H9 (cell line): Measurements from ENCODE around the gene UST. TPM values are rescaled to one million over a fixed set of nuclear protein-coding genes. Genes with fewer than 3 reads are reported as not detected.
A peak's percentile ranks its signal among the peaks of the same experiment; 100 is the strongest.

ENCODE experiments used
- DNase-seq: peaks from one replicate; pipeline ENCODE4 v3.0.0-alpha.2; 2017
- H2AFZ ChIP-seq: one replicate; pipeline ENCODE4 v1.6.1; 2013; ENCODE audit warnings: mild to moderate bottlenecking, low read length, control low read depth, moderate library complexity
- H2AK5ac ChIP-seq: 2 replicates; pipeline ENCODE4 v1.6.1; 2013; ENCODE audit warnings: low read length, control low read depth, mixed read lengths; ENCODE audit not compliant: insufficient read length
- H2BK120ac ChIP-seq: one replicate; pipeline ENCODE4 v1.6.1; 2013; ENCODE audit warnings: low read depth, mild to moderate bottlenecking, low read length, control low read depth, inconsistent platforms; ENCODE audit not compliant: poor library complexity, severe bottlenecking
- H2BK12ac ChIP-seq: 2 replicates; pipeline ENCODE4 v1.6.1; 2013; ENCODE audit warnings: low read length, control low read depth, mixed read lengths, low read depth; ENCODE audit not compliant: insufficient read length
- H2BK15ac ChIP-seq: 2 replicates; pipeline ENCODE4 v1.6.1; 2013; ENCODE audit warnings: low read depth, low read length, control low read depth
- H2BK20ac ChIP-seq: one replicate; pipeline ENCODE4 v1.6.1; 2013; ENCODE audit warnings: low read depth, mild to moderate bottlenecking, low read length, control low read depth, inconsistent platforms; ENCODE audit not compliant: poor library complexity, severe bottlenecking
- H2BK5ac ChIP-seq: 2 replicates; pipeline ENCODE4 v1.6.1; 2013; ENCODE audit warnings: low read length, control low read depth, mixed read lengths; ENCODE audit not compliant: insufficient read length
- H3K14ac ChIP-seq: 2 replicates; pipeline ENCODE4 v1.6.1; 2013; ENCODE audit warnings: low read length, control low read depth; ENCODE audit not compliant: insufficient read depth
- H3K18ac ChIP-seq: 2 replicates; pipeline ENCODE4 v1.6.1; 2013; ENCODE audit warnings: low read depth, mild to moderate bottlenecking, mixed read lengths, low read length, control low read depth; ENCODE audit not compliant: insufficient read length
- H3K23ac ChIP-seq: 2 replicates; pipeline ENCODE4 v1.6.1; 2013; ENCODE audit warnings: low read length, control low read depth, mixed read lengths, low read depth; ENCODE audit not compliant: insufficient read length
- H3K23me2 ChIP-seq: 2 replicates; pipeline ENCODE4 v1.6.1; 2013; ENCODE audit warnings: low read depth, mild to moderate bottlenecking, mixed read lengths, low read length, control low read depth; ENCODE audit not compliant: insufficient read length, poor library complexity, severe bottlenecking
- H3K27ac ChIP-seq: 2 replicates; pipeline ENCODE4 v1.5.1; 2013; ENCODE audit warnings: low read length, control low read depth, mixed read lengths, low read depth; ENCODE audit not compliant: insufficient read length
- H3K27me3 ChIP-seq: 2 replicates; pipeline ENCODE4 v1.6.1; 2013; ENCODE audit warnings: low read length, control low read depth, inconsistent platforms; ENCODE audit not compliant: insufficient read depth
- H3K4ac ChIP-seq: 2 replicates; pipeline ENCODE4 v1.6.1; 2013; ENCODE audit warnings: low read depth, mild to moderate bottlenecking, control low read depth, inconsistent platforms, low read length, moderate library complexity
- H3K4me1 ChIP-seq: 2 replicates; pipeline ENCODE4 v1.6.1; 2013; ENCODE audit warnings: low read length, control low read depth, inconsistent platforms; ENCODE audit not compliant: insufficient read depth
- H3K4me2 ChIP-seq: 2 replicates; pipeline ENCODE4 v1.6.1; 2013; ENCODE audit warnings: low read length, control low read depth, mixed read lengths; ENCODE audit not compliant: insufficient read length, insufficient read depth
- H3K56ac ChIP-seq: 2 replicates; pipeline ENCODE4 v1.6.1; 2013; ENCODE audit warnings: low read depth, mild to moderate bottlenecking, mixed read lengths, low read length, control low read depth; ENCODE audit not compliant: insufficient read length
- H3K79me1 ChIP-seq: 2 replicates; pipeline ENCODE4 v1.6.1; 2013; ENCODE audit warnings: low read depth, mild to moderate bottlenecking, moderate library complexity, low read length, control low read depth, inconsistent platforms; ENCODE audit not compliant: insufficient read depth, poor library complexity, severe bottlenecking
- H3K79me2 ChIP-seq: 2 replicates; pipeline ENCODE4 v1.6.1; 2013; ENCODE audit warnings: low read length, control low read depth, inconsistent platforms; ENCODE audit not compliant: insufficient read depth
- H3K9ac ChIP-seq: 2 replicates; pipeline ENCODE4 v1.6.1; 2013; ENCODE audit warnings: low read length, control low read depth, mixed read lengths; ENCODE audit not compliant: insufficient read length; ENCODE audit errors: extremely low read depth
- H3K9me3 ChIP-seq: one replicate; pipeline ENCODE4 v1.6.1; 2013; ENCODE audit warnings: low read depth, low read length, inconsistent platforms; ENCODE audit not compliant: control insufficient read depth
- H3T11ph ChIP-seq: one replicate; pipeline ENCODE4 v1.6.1; 2013; ENCODE audit warnings: mild to moderate bottlenecking, low read length, control low read depth, inconsistent platforms
- H4K20me1 ChIP-seq: one replicate; pipeline ENCODE4 v1.6.1; 2013; ENCODE audit not compliant: control insufficient read depth, insufficient read length, insufficient read depth
- H4K5ac ChIP-seq: 2 replicates; pipeline ENCODE4 v1.6.1; 2013; ENCODE audit warnings: low read depth, mild to moderate bottlenecking, mixed read lengths, low read length, control low read depth; ENCODE audit not compliant: insufficient read length
- H4K8ac ChIP-seq: replicated peaks from 2 replicates; pipeline ENCODE4 v1.6.1; 2013; ENCODE audit warnings: low read length, control low read depth, mixed read lengths, low read depth; ENCODE audit not compliant: insufficient read length
- H4K91ac ChIP-seq: 2 replicates; pipeline ENCODE4 v1.6.1; 2013; ENCODE audit warnings: low read depth, mild to moderate bottlenecking, moderate library complexity, mixed read lengths, low read length, control low read depth; ENCODE audit not compliant: insufficient read length
- H3K27ac Mint-ChIP-seq, 3 experiments: 2 replicates in 2 of 3; 3 replicates in 1 of 3; pipeline ENCODE4 v1.8.0; 2020 to 2021; ENCODE audit warnings: mixed read lengths in 3 of 3, mild to moderate bottlenecking in 1 of 3, moderate library complexity in 1 of 3
- H3K27me3 Mint-ChIP-seq: 2 replicates; pipeline ENCODE4 v1.8.0; 2021; ENCODE audit warnings: low read depth, mild to moderate bottlenecking, moderate library complexity, mixed read lengths
- H3K36me3 Mint-ChIP-seq, 3 experiments: 2 replicates in 2 of 3; 3 replicates in 1 of 3; pipeline ENCODE4 v1.8.0; 2020 to 2021; ENCODE audit warnings: low read depth in 3 of 3, mixed read lengths in 3 of 3; ENCODE audit not compliant: insufficient read depth in 1 of 3
- H3K4me1 Mint-ChIP-seq, 2 experiments: 2 replicates each; pipeline ENCODE4 v1.8.0; 2020; ENCODE audit warnings: mixed read lengths in 2 of 2
- H3K4me3 Mint-ChIP-seq, 2 experiments: 2 replicates in 1 of 2; 3 replicates in 1 of 2; pipeline ENCODE4 v1.8.0; 2020 to 2021; ENCODE audit warnings: mild to moderate bottlenecking in 2 of 2, mixed read lengths in 2 of 2, moderate library complexity in 1 of 2
- H3K9me3 Mint-ChIP-seq, 2 experiments: 2 replicates in 1 of 2; 3 replicates in 1 of 2; pipeline ENCODE4 v1.8.0; 2020; ENCODE audit warnings: mild to moderate bottlenecking in 2 of 2, mixed read lengths in 2 of 2, moderate library complexity in 1 of 2
- WGBS: extraction: QIAGEN DNeasy Blood & Tissue Kit; methylation state at CpG from one replicate; pipeline ENCODE4 v1.1.7; 2013; ENCODE audit warnings: missing lambda C conversion rate, low lambda C conversion rate, mixed read lengths; ENCODE audit not compliant: insufficient read length; ENCODE audit errors: extremely low coverage; 5-methylcytosine and 5-hydroxymethylcytosine counted together
- total RNA-seq: library from RNA; stranded (reverse); gene quantifications from 2 replicates; pipeline ENCODE4 v1.2.1, GENCODE V29; 2021
- TF ChIP-seq, protein P1 (sequence below): fragments of 200-600 bp; sonication (generic); conservative IDR thresholded peaks from 3 replicates; pipeline ENCODE4 v1.8.0; 2021; ENCODE audit warnings: antibody characterized with exemption, mild to moderate bottlenecking

UST gene
- total RNA-seq, 1 experiment from 2014 or later, result 14.4 TPM

DNA sequence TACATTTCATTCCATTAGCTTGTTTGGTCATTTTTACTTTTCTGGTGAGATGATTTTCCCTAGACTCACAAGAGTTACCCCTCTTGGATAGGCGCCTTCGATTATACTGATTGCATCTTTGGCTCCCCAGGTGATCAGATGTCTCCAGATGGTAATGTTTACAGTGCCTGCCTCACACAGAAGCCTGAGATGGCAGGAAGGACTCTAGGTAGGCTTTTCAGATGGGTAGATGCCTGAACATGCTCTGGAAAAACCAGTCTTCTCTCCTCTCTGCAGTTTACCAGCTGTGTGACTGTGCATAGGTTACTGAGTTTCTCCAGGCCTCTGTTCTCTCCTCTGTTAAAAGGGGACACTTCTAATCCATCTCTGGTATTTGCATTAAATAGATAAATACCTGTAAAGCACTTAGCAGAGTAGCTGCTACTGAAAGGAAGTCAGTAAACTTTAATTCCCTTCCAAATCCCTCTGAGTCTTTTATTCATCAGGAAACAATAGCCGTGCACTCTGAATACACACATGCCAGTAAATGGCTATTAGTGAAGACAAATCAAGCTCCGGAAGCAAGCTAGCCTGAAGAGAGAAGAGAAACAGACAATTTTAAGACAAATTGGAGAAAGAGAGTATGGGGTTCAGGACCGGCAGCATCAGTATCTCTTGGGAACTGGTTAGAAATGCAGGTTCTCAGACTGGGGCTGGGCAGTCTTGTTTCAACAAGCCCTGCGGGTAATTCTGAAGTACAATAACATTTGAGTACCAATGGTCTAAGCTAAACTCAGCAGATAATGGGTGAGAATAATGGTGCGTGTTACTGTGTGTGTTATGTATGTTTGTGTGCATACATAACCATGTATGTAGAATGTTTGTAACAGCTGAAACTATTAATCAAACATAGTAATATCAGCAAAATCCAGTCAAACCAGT lies 139.4 kb downstream of the UST start:
- no CpG with 5 or more reads among the region's 7 CpGs for WGBS
- DNase-seq, result no peak
- Histone ChIP-seq H2BK20ac (no peak overlapping the region), H3K18ac (no peak overlapping the region), H2BK15ac (no peak overlapping the region), H3K4ac (no peak overlapping the region), H4K20me1 (no peaks in the 10 kb centered on the region), H4K91ac (no peak overlapping the region), H3K56ac (no peak overlapping the region), H3K79me1 (peaks cover 7% of the 10 kb centered on the region), H3K4me2 (no peak overlapping the region), H3K9ac (peak overlapping the region; percentile 21), H3K4me1 (peaks cover 8% of the 10 kb centered on the region; the same call in 1 of the 2 replicates), H4K5ac (no peak overlapping the region), H2AFZ (no peak overlapping the region), H2BK5ac (no peak overlapping the region), H3K27me3 (no peaks in the 10 kb centered on the region), H4K8ac (no peak overlapping the region), H3T11ph (no peak overlapping the region), H2BK12ac (no peak overlapping the region), H2AK5ac (no peak overlapping the region), H2BK120ac (no peak overlapping the region), H3K79me2 (peaks cover under 1% of the 10 kb centered on the region; the same call in 1 of the 2 replicates), H3K23ac (no peak overlapping the region), H3K14ac (no peak overlapping the region), H3K9me3 (no peaks in the 10 kb centered on the region), H3K27ac (no peak overlapping the region), H3K23me2 (no peaks in the 10 kb centered on the region)
- Mint-ChIP-seq H3K36me3 (peaks cover 6 to 13% (median 8%) of the 10 kb centered on the region in 3 experiments; a peak in 5 of 7 replicates), H3K4me3 (no peak overlapping the region), H3K27me3 (no peaks in the 10 kb centered on the region), H3K9me3 (no peaks in the 10 kb centered on the region), H3K27ac (no peak overlapping the region), H3K4me1 (peaks cover 9 to 21% of the 10 kb centered on the region in 2 experiments)
- TF ChIP-seq, protein P1, sequence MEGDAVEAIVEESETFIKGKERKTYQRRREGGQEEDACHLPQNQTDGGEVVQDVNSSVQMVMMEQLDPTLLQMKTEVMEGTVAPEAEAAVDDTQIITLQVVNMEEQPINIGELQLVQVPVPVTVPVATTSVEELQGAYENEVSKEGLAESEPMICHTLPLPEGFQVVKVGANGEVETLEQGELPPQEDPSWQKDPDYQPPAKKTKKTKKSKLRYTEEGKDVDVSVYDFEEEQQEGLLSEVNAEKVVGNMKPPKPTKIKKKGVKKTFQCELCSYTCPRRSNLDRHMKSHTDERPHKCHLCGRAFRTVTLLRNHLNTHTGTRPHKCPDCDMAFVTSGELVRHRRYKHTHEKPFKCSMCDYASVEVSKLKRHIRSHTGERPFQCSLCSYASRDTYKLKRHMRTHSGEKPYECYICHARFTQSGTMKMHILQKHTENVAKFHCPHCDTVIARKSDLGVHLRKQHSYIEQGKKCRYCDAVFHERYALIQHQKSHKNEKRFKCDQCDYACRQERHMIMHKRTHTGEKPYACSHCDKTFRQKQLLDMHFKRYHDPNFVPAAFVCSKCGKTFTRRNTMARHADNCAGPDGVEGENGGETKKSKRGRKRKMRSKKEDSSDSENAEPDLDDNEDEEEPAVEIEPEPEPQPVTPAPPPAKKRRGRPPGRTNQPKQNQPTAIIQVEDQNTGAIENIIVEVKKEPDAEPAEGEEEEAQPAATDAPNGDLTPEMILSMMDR, result no peak
